ENCODE data around the gene GPC5. TPM values are rescaled to one million over a fixed set of nuclear protein-coding genes. Genes with fewer than 3 reads are reported as not detected.

Gene GPC5
- total RNA-seq, 1 donor from 2014 or later, result 0.07 TPM

DNA sequence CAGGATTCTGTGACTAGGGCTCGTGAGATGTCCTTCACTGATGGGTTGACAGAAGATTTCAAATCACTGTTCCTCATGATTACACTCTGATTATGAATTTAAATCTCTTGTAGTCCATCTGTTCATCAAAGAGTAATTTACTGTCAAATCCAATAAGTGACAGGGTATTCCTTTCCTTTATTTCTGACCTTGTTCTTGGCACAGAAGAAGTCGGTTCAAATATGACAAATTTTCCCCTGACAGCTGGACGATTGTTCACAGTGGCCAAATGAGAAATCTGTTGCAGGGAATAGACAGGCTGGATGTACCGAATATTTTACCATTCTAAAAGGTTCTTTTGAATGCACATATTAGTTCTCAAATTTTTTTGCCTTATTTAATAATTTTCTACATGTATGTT is 1060.9 kb downstream of the GPC5 start:
- no peaks in the 10 kb centered on the region for H3K27me3 Mint-ChIP-seq (ENCODE audit: insufficient read depth, low read depth)
- no peak overlapping the region for H3K4me3 Mint-ChIP-seq

DNA sequence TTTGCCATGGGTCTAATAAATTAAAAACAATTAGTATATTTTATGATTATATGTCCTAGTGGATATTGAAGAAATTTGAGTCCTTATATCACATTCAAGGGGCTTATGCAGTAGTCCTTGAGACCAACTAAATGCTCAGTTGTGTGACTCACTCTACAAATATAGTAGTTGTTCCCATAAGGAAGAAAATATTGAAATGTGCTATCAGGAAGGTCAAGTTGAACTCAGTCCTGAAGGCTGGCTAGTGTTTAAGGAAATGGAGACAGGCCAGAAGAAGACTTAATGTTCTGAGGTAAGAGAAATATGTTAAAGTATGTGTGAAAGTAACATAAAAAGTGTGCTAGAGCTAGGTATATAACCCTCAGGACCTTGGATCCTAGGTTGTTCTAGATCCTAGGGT is 1062.1 kb downstream of the GPC5 start:
- Histone ChIP-seq H3K36me3 (no peaks in the 10 kb centered on the region), H2AFZ (replicated peaks) (no peak overlapping the region), H3K27ac (no peak overlapping the region), H3K9me3 (ENCODE audit: low read depth) (no peaks in the 10 kb centered on the region), H3K9ac (no peak overlapping the region), H3K79me2 (ENCODE audit: low read depth) (no peaks in the 10 kb centered on the region), H3K4me2 (no peak overlapping the region), H3K27me3 (no peaks in the 10 kb centered on the region), H4K20me1 (ENCODE audit: low read depth) (no peaks in the 10 kb centered on the region), H3K4me1 (peaks cover 6% of the 10 kb centered on the region), H3K4me3 (no peak overlapping the region), H3F3A (ENCODE audit: low read depth) (no peaks in the 10 kb centered on the region)
- no peak for DNase-seq (ENCODE audit: low spot score)
- Mint-ChIP-seq H3K9me3 (no peaks in the 10 kb centered on the region), H3K4me1 (no peaks in the 10 kb centered on the region), H3K27ac (no peak overlapping the region), H3K4me3 (no peak overlapping the region), H3K36me3 (no peaks in the 10 kb centered on the region), H3K27me3 (ENCODE audit: insufficient read depth, low read depth) (no peaks in the 10 kb centered on the region)
- TF ChIP-seq EZH2phosphoT487 (IDR thresholded peaks at IDR 0.05) (no peak), EZH2 (IDR thresholded peaks at IDR 0.05) (no peak)
- TF ChIP-seq, protein P1, sequence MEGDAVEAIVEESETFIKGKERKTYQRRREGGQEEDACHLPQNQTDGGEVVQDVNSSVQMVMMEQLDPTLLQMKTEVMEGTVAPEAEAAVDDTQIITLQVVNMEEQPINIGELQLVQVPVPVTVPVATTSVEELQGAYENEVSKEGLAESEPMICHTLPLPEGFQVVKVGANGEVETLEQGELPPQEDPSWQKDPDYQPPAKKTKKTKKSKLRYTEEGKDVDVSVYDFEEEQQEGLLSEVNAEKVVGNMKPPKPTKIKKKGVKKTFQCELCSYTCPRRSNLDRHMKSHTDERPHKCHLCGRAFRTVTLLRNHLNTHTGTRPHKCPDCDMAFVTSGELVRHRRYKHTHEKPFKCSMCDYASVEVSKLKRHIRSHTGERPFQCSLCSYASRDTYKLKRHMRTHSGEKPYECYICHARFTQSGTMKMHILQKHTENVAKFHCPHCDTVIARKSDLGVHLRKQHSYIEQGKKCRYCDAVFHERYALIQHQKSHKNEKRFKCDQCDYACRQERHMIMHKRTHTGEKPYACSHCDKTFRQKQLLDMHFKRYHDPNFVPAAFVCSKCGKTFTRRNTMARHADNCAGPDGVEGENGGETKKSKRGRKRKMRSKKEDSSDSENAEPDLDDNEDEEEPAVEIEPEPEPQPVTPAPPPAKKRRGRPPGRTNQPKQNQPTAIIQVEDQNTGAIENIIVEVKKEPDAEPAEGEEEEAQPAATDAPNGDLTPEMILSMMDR (IDR thresholded peaks at IDR 0.05), result no peak

More for the DNA sequence above, 1060.9 kb downstream of the GPC5 start:
- no peaks in the 10 kb centered on the region for H3F3A ChIP-seq (ENCODE audit: low read depth)
- H3K27me3 ChIP-seq, result no peaks in the 10 kb centered on the region
- no peaks in the 10 kb centered on the region for H4K20me1 ChIP-seq (ENCODE audit: low read depth)
- Mint-ChIP-seq H3K36me3 (no peaks in the 10 kb centered on the region), H3K27ac (no peak overlapping the region), H3K9me3 (no peaks in the 10 kb centered on the region), H3K4me1 (no peaks in the 10 kb centered on the region)
- DNase-seq (ENCODE audit: low spot score), result no peak
- H3K4me1 ChIP-seq, result peaks cover 6% of the 10 kb centered on the region
- H3K36me3 ChIP-seq, result no peaks in the 10 kb centered on the region
- no peak overlapping the region for H3K4me3 ChIP-seq
- no peak overlapping the region for H3K27ac ChIP-seq
- H3K79me2 ChIP-seq (ENCODE audit: low read depth), result no peaks in the 10 kb centered on the region
- TF ChIP-seq, protein P1 (IDR thresholded peaks at IDR 0.05), result no peak
- TF ChIP-seq EZH2phosphoT487 (IDR thresholded peaks at IDR 0.05) (no peak), EZH2 (IDR thresholded peaks at IDR 0.05) (no peak)
- H3K4me2 ChIP-seq, result no peak overlapping the region
- H2AFZ ChIP-seq (replicated peaks), result no peak overlapping the region
- H3K9me3 ChIP-seq (ENCODE audit: low read depth), result no peaks in the 10 kb centered on the region
- no peak overlapping the region for H3K9ac ChIP-seq

DNA sequence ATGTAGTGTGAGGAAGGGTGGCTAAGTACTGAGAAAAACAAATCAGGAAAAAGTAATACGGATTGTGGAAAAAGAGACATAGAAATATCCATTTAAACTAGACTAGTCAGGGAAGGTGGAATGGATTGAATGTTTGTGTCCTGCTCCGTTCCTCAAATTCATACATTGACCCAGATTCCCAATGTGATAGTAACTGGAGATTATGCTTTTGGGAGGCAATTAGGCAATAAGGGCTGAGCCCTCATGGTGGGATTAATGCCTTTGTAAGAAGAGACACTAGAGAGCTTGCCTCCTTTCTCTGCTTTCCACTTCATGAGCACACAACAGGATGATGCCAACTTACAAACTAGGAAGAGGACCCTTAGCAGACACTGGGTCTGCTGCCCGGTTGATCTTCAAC is 1063.0 kb downstream of the GPC5 start:
- Histone ChIP-seq H3K4me1 (peaks cover 6% of the 10 kb centered on the region), H3K9me3 (ENCODE audit: low read depth) (no peaks in the 10 kb centered on the region), H2AFZ (replicated peaks) (no peak overlapping the region), H3F3A (ENCODE audit: low read depth) (no peaks in the 10 kb centered on the region), H3K4me2 (no peak overlapping the region), H3K36me3 (no peaks in the 10 kb centered on the region), H3K4me3 (no peak overlapping the region), H3K79me2 (ENCODE audit: low read depth) (no peaks in the 10 kb centered on the region), H3K27me3 (no peaks in the 10 kb centered on the region), H3K27ac (no peak overlapping the region), H4K20me1 (ENCODE audit: low read depth) (no peaks in the 10 kb centered on the region), H3K9ac (no peak overlapping the region)
- Mint-ChIP-seq H3K27me3 (ENCODE audit: insufficient read depth, low read depth) (no peaks in the 10 kb centered on the region), H3K9me3 (no peaks in the 10 kb centered on the region), H3K36me3 (no peaks in the 10 kb centered on the region), H3K4me3 (no peak overlapping the region), H3K27ac (no peak overlapping the region), H3K4me1 (no peaks in the 10 kb centered on the region)
- TF ChIP-seq EZH2 (IDR thresholded peaks at IDR 0.05), result no peak
- no peak for TF ChIP-seq EZH2phosphoT487 (IDR thresholded peaks at IDR 0.05)
- TF ChIP-seq, protein P1 (IDR thresholded peaks at IDR 0.05), result no peak
- DNase-seq (ENCODE audit: low spot score), result peak; percentile 39
